Epithelial cell of alveolus of lung (primary cell): ENCODE measurements around the gene S100A12. TPM values are rescaled to one million over a fixed set of nuclear protein-coding genes. Genes with fewer than 3 reads are reported as not detected.

ENCODE experiments used
- total RNA-seq: library from RNA; depleted of rRNA; stranded (reverse); fragments of >200 nt; gene quantifications from 2 replicates; pipeline ENCODE4 v1.2.1, GENCODE V29; 2015

S100A12 gene
- total RNA-seq: not detected in 2 replicates

GRCh38 chr1:153375511-153375910, at the start of gene S100A12:
S100A12 (minus strand) TSS chr1:153375621; CDS start chr1:153374592, 1,029 bp downstream.

GRCh38 chr1:153415850-153416570, 40.6 kb upstream of the S100A12 start, which contains the start of gene S100A7A:
S100A7A (plus strand) TSS chr1:153416520; CDS start chr1:153418083, 1,563 bp downstream.

DNA sequence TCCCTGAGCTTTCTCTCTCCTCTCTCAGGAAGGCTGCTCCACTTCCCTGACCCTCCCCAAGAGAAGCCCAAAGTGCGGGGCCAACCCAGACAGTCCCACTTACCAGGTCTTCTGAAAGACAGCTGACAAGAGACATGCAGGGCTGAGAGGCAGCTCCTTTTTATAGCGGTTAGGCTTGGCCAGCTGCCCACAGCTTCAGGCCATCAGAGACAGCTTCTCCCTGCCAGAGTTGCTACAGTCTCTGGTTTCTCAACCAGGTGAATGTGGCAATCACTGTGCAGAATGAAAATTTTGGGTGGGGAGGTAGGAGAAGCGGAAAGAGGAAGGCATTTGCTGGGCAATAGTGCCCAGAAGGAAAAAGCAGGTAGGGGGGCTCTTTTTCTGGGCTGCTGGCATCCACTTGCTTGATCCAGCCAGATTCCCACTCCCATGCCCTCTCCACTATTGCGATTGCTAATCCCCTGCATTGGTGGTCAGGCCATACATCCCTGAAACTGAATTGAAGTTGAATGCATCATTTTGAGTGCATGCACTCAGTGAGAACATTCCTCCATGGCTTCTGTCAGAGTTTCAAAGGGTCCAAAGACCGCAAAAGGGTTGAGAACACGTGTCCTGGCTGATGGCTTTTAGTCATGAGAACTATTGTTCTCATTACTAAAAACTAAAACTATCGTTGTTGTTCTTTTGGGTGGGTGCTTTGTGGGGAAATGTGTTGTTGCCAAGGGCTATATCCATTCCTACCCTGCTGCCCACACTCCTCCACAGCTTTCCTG, 15.7 kb upstream of the S100A12 start, which contains the start of gene S100A8:
Gene S100A8, minus strand, starts transcription at position 136 of the 773 bp plus-strand sequence. CDS start 538 bp downstream, outside the sequence.

GRCh38 chr1:153357853-153358690, 17.3 kb downstream of the S100A12 start, which contains the start of gene S100A9:
S100A9 (plus strand) TSS chr1:153357854; CDS start chr1:153358284, 430 bp downstream.

DNA sequence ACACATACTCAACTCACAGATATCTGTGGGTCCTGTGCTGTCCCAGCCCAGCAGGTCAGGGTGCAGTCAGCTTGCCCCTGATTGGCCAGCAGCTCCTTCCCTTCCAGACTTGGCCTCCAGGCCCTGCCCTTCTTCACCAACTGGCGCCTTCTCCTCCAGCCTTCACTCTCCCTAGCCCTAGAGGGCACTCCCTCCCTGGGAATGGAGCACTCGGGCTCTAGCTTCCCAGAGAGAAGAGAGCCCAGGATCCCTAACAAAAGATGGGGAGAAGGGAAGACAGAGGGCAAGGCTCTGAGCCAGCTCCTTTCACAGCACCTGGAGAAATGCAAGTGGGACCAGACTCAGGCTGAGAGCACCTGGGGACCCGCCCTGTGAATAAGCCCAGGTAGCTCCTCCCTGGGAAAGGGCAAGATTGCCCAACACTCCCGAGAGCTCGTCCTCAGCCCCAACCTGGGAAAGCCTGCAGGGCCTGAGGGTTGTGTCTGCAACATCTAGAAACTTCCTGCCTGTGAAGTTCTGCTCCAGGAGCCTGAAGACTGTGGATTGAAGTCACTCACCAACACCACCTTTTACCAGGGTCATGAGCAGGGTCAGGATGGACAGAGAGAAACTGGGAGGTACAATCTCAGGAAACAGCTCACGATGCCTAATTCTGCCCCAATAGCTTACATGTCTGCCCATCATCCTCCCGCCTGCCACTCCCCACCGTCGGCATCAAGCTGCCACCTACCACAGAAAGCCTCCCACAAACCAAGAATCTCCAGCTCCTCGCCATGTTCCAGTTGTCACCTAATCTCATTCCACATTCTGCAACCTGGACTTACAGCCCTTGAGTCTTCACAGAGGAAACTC, 26.7 kb downstream of the S100A12 start, which contains the start of gene PGLYRP4:
Gene PGLYRP4, minus strand, starts transcription at position 331 of the 852 bp plus-strand sequence. CDS start 909 bp downstream, outside the sequence.

Other genes starting within 250 kb of the S100A12 start
- gene SPRR2G, start 224.7 kb downstream of the S100A12 start, total RNA-seq: not detected in 2 replicates
- not detected in 2 replicates for gene LELP1, start 172.2 kb downstream of the S100A12 start, total RNA-seq
- not detected in 2 replicates for gene PRR9, start 158.0 kb downstream of the S100A12 start, total RNA-seq
- gene LORICRIN, start 115.9 kb downstream of the S100A12 start, total RNA-seq: not detected in 2 replicates
- not detected in 2 replicates for gene PGLYRP3, start 62.7 kb downstream of the S100A12 start, total RNA-seq
- not detected in 2 replicates for gene PGLYRP4, start 26.8 kb downstream of the S100A12 start, total RNA-seq
- not detected in 2 replicates for gene S100A9, start 17.8 kb downstream of the S100A12 start, total RNA-seq
- not detected in 2 replicates for gene S100A8, start 15.5 kb upstream of the S100A12 start, total RNA-seq
- gene S100A7A, start 40.9 kb upstream of the S100A12 start, total RNA-seq: not detected in 2 replicates
- gene S100A7, start 85.0 kb upstream of the S100A12 start, total RNA-seq: not detected in 2 replicates
- 349 and 885 TPM in 2 replicates for gene S100A6, start 160.4 kb upstream of the S100A12 start, total RNA-seq
- not detected in 2 replicates for gene S100A5, start 165.3 kb upstream of the S100A12 start, total RNA-seq
- gene S100A4, start 170.2 kb upstream of the S100A12 start, total RNA-seq: 15.8 and 25.1 TPM in 2 replicates
- 3.7 and 7.1 TPM in 2 replicates for gene S100A3, start 173.6 kb upstream of the S100A12 start, total RNA-seq
- 8.0 and 18.1 TPM in 2 replicates for gene S100A2, start 190.2 kb upstream of the S100A12 start, total RNA-seq
- 125 and 475 TPM in 2 replicates for gene S100A16, start 237.5 kb upstream of the S100A12 start, total RNA-seq
- 1.4 and 3.4 TPM in 2 replicates for gene S100A14, start 240.7 kb upstream of the S100A12 start, total RNA-seq